Right ventricle myocardium inferior (tissue), 1 donor: ENCODE measurements around the gene ZSCAN2. TPM values are rescaled to one million over a fixed set of nuclear protein-coding genes. Genes with fewer than 3 reads are reported as not detected.
A peak's percentile ranks its signal among the peaks of the same experiment; 100 is the strongest.
"Not testable (repeated sequence)": the region's sequence is repeated elsewhere in the genome, so short reads cannot be mapped to it uniquely, and the experiment has no call there.

Experiments used
- ATAC-seq: fragments of 200-7000 bp; cut with Tn5 transposase; one replicate; pipeline ENCODE4 v1.9.1; 2020; ENCODE audit warnings: mild to moderate bottlenecking, moderate library complexity
- DNase-seq: peaks from one replicate; pipeline ENCODE4 v3.0.0; 2021; ENCODE audit errors: missing footprints
- intact Hi-C: fragments of 100-400 bp; cut with DNase I; formaldehyde crosslinking; loops from one replicate; pipeline ENCODE4 v1.11.0; 2022
- long read RNA-seq: library from polyadenylated mRNA; unstranded; transcript quantifications from one replicate; pipeline ENCODE4 v2.0.0, GENCODE V29; 2021
- total RNA-seq: library from RNA; stranded (reverse); fragmentation: NEBNext Ultra II Directional; extraction: Animal tissue kit (Norgen Biotek cat#: 25700); gene quantifications from one replicate; pipeline ENCODE4 v1.2.1, GENCODE V29; 2021
- donor health status: DM: no; HTN: yes; CAD: no; lungs with severe emphysema.

The ZSCAN2 gene
- 5.7 TPM for total RNA-seq
- long read RNA-seq, partial matches to known transcripts: 0 of 3 reads
- long read RNA-seq, other reads (novel, unspliced or antisense): 0 of 3 reads

GRCh38 chr15:84600687-84601554, at the start of gene ZSCAN2:
TSS of gene ZSCAN2 (plus strand) at chr15:84601009. CDS start at chr15:84603928, 2,919 bp downstream.
- DNase-seq (peak; percentile 97), ATAC-seq (peak; percentile 98)
- intact Hi-C loops: loop anchor here (1.0 to 10.0 kb wide), 4 partner anchors 30 to 444 kb away; partner anchors contain the start of gene WDR73

- DNase-seq, intact Hi-C loops, ATAC-seq: not testable (repeated sequence)
These were observed 49.2 kb upstream of the ZSCAN2 start for GRCh38 chr15:84551624-84552023.

- ATAC-seq (no peak), DNase-seq (no peak)
- intact Hi-C loops: no loop called here
These were observed 47.9 kb upstream of the ZSCAN2 start for GRCh38 chr15:84552896-84553295.

GRCh38 chr15:84556690-84557089, 44.1 kb upstream of the ZSCAN2 start:
- ATAC-seq, DNase-seq, intact Hi-C loops: not testable (repeated sequence)

- intact Hi-C loops, ATAC-seq, DNase-seq: not testable (repeated sequence)
These were observed 32.8 kb upstream of the ZSCAN2 start for GRCh38 chr15:84568021-84568420.

GRCh38 chr15:84570164-84570735, 30.6 kb upstream of the ZSCAN2 start:
- DNase-seq: peak; percentile 87
- ATAC-seq: peak; percentile 70
- intact Hi-C loops: no loop called here

- DNase-seq (no peak), ATAC-seq (no peak)
- intact Hi-C loops: no loop called here
These were observed 28.6 kb upstream of the ZSCAN2 start for GRCh38 chr15:84572231-84572630.

GRCh38 chr15:84575493-84575892, 25.3 kb upstream of the ZSCAN2 start:
- DNase-seq: no peak
- intact Hi-C loops: no loop called here
- no peak for ATAC-seq

- DNase-seq, ATAC-seq, intact Hi-C loops: not testable (repeated sequence)
These were observed 22.9 kb upstream of the ZSCAN2 start for GRCh38 chr15:84577891-84578290.

- intact Hi-C loops, ATAC-seq, DNase-seq: not testable (repeated sequence)
These were observed 21.5 kb upstream of the ZSCAN2 start for GRCh38 chr15:84579261-84579721.

- intact Hi-C loops: loop anchor here (10.0 kb wide), 1 partner anchor 283 kb away; no protein-coding TSS in a partner anchor
- DNase-seq: not testable (repeated sequence)
These were observed 19.0 kb upstream of the ZSCAN2 start for GRCh38 chr15:84581676-84582428.

GRCh38 chr15:84582583-84583157, 18.1 kb upstream of the ZSCAN2 start:
- intact Hi-C loops: loop anchor here (10.0 kb wide), 1 partner anchor 282 kb away; no protein-coding TSS in a partner anchor
- ATAC-seq: no peak
- no peak for DNase-seq

More at GRCh38 chr15:84581676-84582428, 19.0 kb upstream of the ZSCAN2 start:
- not testable (repeated sequence) for ATAC-seq

- intact Hi-C loops: loop anchor here (10.0 kb wide), 1 partner anchor 281 kb away; no protein-coding TSS in a partner anchor
- not testable (repeated sequence) for ATAC-seq, DNase-seq
These were observed 16.9 kb upstream of the ZSCAN2 start for GRCh38 chr15:84583921-84584320.

GRCh38 chr15:84586696-84587095, 14.1 kb upstream of the ZSCAN2 start:
- DNase-seq: no peak
- ATAC-seq: no peak
- intact Hi-C loops: loop anchor here (5.0 to 10.0 kb wide), 3 partner anchors 278 to 706 kb away; no protein-coding TSS in a partner anchor

- ATAC-seq: peak; percentile 99
- intact Hi-C loops: loop anchor here (5.0 to 10.0 kb wide), 3 partner anchors 277 to 704 kb away; no protein-coding TSS in a partner anchor
- DNase-seq: peak; percentile 93
These were observed 12.5 kb upstream of the ZSCAN2 start for GRCh38 chr15:84588053-84588874.

GRCh38 chr15:84590406-84590805, 10.4 kb upstream of the ZSCAN2 start:
- no peak for ATAC-seq
- intact Hi-C loops: no loop called here
- no peak for DNase-seq

- ATAC-seq (no peak), DNase-seq (no peak)
- intact Hi-C loops: no loop called here
These were observed 9.0 kb upstream of the ZSCAN2 start for GRCh38 chr15:84591815-84592214.
